22Rv1 (cell line): ENCODE data around the gene SPDYE11.
"Not testable (repeated sequence)": the region's sequence is repeated elsewhere in the genome, so short reads cannot be mapped to it uniquely, and the experiment has no call there.

Experiments
- H3K27ac ChIP-seq: fragments of 450-650 bp; 2 replicates; pipeline ENCODE4 v1.5.1; 2017

The SPDYE11 gene, protein sequence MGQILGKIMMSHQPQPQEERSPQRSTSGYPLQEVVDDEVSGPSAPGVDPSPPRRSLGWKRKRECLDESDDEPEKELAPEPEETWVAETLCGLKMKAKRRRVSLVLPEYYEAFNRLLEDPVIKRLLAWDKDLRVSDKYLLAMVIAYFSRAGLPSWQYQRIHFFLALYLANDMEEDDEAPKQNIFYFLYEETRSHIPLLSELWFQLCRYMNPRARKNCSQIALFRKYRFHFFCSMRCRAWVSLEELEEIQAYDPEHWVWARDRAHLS

DNA sequence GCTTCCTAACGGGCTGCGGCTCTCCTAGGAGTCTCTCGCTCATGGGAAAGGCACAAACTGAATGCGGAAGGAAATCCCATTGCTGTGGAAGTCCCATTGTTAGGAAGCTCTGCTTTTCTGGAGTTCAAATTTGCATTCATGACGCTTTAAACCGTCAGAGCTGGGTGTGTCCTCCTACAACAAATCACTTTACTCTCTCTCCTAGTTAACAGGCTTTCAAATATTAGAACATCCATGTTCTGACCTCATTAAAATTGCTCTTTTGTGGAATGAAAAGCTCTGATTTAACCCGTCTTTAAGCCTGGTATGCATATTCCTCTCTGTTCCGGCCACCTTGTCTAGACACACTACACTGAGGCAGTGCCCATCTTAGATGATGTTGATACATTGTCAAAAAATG, at the start of gene SPDYE11:
TSS of gene SPDYE11 (minus strand) at position 101 of the 400 bp plus-strand sequence. CDS start 1,800 bp downstream, outside the sequence.
- H3K27ac ChIP-seq, result not testable (repeated sequence)

DNA sequence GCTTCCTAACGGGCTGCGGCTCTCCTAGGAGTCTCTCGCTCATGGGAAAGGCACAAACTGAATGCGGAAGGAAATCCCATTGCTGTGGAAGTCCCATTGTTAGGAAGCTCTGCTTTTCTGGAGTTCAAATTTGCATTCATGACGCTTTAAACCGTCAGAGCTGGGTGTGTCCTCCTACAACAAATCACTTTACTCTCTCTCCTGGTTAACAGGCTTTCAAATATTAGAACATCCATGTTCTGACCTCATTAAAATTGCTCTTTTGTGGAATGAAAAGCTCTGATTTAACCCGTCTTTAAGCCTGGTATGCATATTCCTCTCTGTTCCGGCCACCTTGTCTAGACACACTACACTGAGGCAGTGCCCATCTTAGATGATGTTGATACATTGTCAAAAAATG, 28.2 kb upstream of the SPDYE11 start, which contains the start of gene SPDYE9:
TSS of gene SPDYE9 (minus strand) at position 101 of the 400 bp plus-strand sequence. CDS start 1,800 bp downstream, outside the sequence.
- H3K27ac ChIP-seq, result not testable (repeated sequence)

DNA sequence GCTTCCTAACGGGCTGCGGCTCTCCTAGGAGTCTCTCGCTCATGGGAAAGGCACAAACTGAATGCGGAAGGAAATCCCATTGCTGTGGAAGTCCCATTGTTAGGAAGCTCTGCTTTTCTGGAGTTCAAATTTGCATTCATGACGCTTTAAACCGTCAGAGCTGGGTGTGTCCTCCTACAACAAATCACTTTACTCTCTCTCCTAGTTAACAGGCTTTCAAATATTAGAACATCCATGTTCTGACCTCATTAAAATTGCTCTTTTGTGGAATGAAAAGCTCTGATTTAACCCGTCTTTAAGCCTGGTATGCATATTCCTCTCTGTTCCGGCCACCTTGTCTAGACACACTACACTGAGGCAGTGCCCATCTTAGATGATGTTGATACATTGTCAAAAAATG, 28.0 kb downstream of the SPDYE11 start, which contains the start of gene SPDYE8:
TSS of gene SPDYE8 (minus strand) at position 101 of the 400 bp plus-strand sequence. CDS start 1,800 bp downstream, outside the sequence.
- not testable (repeated sequence) for H3K27ac ChIP-seq

DNA sequence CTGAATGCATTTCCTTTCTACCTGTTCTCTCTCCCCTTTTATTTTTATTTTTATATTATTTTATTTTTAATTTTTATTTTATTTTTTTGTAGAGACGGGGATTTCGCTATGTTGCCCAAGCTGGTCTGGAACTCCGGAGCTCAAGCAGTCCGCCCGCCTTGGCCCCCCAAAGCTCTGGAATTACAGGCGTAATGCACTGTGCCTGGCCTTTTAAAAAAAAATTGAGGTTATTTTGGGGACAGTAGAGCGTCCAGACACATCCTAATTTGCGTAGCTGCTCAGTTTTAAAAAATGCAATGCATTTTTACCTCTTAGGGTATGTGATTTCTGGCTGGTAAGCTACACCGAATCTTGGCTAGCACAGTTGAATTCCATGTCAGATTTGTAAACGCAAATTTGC, 51.2 kb downstream of the SPDYE11 start:
- H3K27ac ChIP-seq, result peak overlapping the region; percentile 86

DNA sequence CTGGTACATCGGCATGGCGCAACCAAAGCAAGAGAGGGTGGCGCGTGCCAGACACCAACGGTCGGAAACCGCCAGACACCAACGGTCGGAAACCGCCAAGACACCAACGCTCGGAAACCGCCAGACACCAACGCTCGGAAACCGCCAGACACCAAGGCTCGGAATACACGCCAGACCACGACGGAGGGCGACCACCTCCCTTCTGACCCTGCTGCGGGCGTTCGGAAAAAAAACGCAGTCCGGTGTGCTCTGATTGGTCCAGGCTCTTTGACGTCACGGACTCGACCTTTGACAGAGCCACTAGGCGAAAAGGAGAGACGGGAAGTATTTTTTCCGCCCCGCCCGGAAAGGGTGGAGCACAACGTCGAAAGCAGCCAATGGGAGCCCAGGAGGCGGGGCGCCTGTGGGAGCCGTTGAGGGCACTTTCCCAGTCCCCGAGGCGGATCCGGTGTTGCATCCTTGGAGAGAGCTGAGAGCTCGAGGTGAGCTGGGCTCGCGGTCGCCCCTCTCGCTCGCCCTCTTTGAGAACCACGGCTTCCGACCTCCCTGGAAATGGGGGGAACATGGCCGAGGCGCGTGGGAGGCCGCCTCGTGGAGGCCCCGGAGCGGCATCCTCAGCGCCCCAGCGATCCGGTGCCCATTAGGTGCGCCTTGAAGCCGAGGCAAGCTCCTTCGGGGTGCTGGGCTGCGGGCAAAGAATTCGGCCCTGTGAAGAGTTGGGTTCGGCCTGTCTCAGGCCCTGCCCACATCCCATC, 51.8 kb downstream of the SPDYE11 start:
- H3K27ac ChIP-seq, result peak overlapping the region; percentile 86

DNA sequence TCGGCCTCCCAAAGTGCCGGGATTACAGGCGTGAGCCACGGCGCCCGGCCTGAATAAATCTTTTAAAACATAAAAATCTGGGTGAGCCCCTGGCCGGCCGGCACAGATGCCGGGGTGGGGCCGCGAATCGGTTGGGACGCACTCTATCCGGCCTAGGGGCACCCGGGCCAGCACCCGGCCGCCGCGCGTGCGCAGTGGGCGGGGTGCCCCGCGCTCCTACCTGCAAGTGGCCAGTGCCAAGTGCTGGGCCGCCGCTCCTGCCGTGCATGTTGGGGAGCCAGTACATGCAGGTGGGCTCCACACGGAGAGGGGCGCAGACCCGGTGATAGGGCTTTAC, 52.4 kb downstream of the SPDYE11 start:
- H3K27ac ChIP-seq, result peak overlapping the region; percentile 86

DNA sequence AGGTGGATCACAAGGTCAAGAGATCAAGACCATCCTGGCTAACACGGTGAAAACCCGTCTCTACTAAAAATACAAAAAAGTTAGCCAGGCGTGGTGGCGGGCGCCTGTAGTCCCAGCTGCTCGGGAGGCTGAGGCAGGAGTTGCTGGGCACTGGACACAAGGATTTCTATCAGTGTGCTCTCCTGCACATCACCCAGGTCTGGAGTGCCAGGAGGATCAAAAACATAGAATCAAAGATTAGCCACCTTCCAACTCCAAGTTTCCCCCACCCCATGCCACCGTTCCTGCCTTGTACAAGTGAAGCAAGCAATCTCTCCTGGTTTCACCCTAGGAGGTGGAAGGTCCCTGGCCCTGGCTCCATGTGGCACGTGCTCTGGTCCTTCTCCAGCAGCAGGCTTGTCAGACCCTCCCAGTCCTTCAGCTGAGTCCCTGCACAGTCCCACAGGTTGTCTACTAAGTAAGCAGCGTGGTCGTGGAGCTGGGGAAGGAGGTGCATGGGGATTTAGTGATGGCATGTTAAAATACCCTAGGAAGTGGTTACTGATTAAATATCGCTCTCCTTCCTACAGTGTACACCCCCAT, 59.7 kb downstream of the SPDYE11 start:
- H3K27ac ChIP-seq, result not testable (repeated sequence)
